Ramos (cell line): ENCODE data around the gene SLC29A1.
"Not testable (repeated sequence)": the region's sequence is repeated elsewhere in the genome, so short reads cannot be mapped to it uniquely, and the experiment has no call there.

Source experiments
- in situ Hi-C: fragments of 300-500 bp; cut with MboI; formaldehyde crosslinking; loops from one replicate; pipeline ENCODE4 v1.14.3; 2022; ENCODE audit warnings: low sequenced_read_pairs; ENCODE audit not compliant: unreplicated experiment

Gene SLC29A1

GRCh38 chr6:44193307-44193910 is 30.0 kb upstream of the SLC29A1 start:
- in situ Hi-C loops = no loop called here

- in situ Hi-C loops = no loop called here
These were observed 29.1 kb upstream of the SLC29A1 start for GRCh38 chr6:44194326-44194725.

GRCh38 chr6:44196351-44196750 is 27.0 kb upstream of the SLC29A1 start:
- in situ Hi-C loops = not testable (repeated sequence)

GRCh38 chr6:44198684-44199083 is 24.7 kb upstream of the SLC29A1 start:
- in situ Hi-C loops = no loop called here

GRCh38 chr6:44199883-44200282 is 23.5 kb upstream of the SLC29A1 start:
- in situ Hi-C loops = no loop called here

GRCh38 chr6:44201200-44201599 is 22.2 kb upstream of the SLC29A1 start:
- in situ Hi-C loops = no loop called here

GRCh38 chr6:44201638-44202303 is 21.6 kb upstream of the SLC29A1 start:
- in situ Hi-C loops = no loop called here

GRCh38 chr6:44202332-44202971 is 20.9 kb upstream of the SLC29A1 start:
- in situ Hi-C loops = no loop called here

- in situ Hi-C loops = no loop called here
These were observed 20.2 kb upstream of the SLC29A1 start for GRCh38 chr6:44202972-44203750.

GRCh38 chr6:44203955-44204354 is 19.4 kb upstream of the SLC29A1 start:
- in situ Hi-C loops = no loop called here

GRCh38 chr6:44207966-44208365 is 15.4 kb upstream of the SLC29A1 start:
- in situ Hi-C loops = no loop called here

- in situ Hi-C loops = no loop called here
These were observed 12.1 kb upstream of the SLC29A1 start for GRCh38 chr6:44211284-44211683.

- in situ Hi-C loops = no loop called here
These were observed 9.1 kb upstream of the SLC29A1 start for GRCh38 chr6:44214307-44214706.

- in situ Hi-C loops = no loop called here
These were observed 6.6 kb upstream of the SLC29A1 start, which contains the start of gene MYMX for GRCh38 chr6:44216677-44217331. Gene MYMX (plus strand): TSS chr6:44216926. CDS start chr6:44217472, 546 bp downstream.

GRCh38 chr6:44217332-44218143 is 5.9 kb upstream of the SLC29A1 start:
- in situ Hi-C loops = no loop called here

- in situ Hi-C loops = no loop called here
These were observed 4.2 kb upstream of the SLC29A1 start for GRCh38 chr6:44219053-44219814.

GRCh38 chr6:44219815-44220784 is 3.3 kb upstream of the SLC29A1 start:
- in situ Hi-C loops = no loop called here

GRCh38 chr6:44220913-44221290 is 2.5 kb upstream of the SLC29A1 start:
- in situ Hi-C loops = no loop called here
